Measurements from ENCODE around the gene SBNO2.
A peak's percentile ranks its signal among the peaks of the same experiment; 100 is the strongest.
"Not testable (repeated sequence)": the region's sequence is repeated elsewhere in the genome, so short reads cannot be mapped to it uniquely, and the experiment has no call there.

SBNO2 gene

GRCh38 chr19:1173845-1174809, at the start of gene SBNO2:
TSS of gene SBNO2 (minus strand) at chr19:1174268. CDS start at chr19:1154276, 19,992 bp downstream.
- DNase-seq: peak in 55 of 58 donors; percentile 15 to 90 (median 67)

GRCh38 chr19:1223018-1223855, 49.2 kb upstream of the SBNO2 start:
- no peak for DNase-seq

GRCh38 chr19:1222394-1222793, 48.3 kb upstream of the SBNO2 start:
- DNase-seq: no peak

- no peak for DNase-seq
Observed at GRCh38 chr19:1221904-1222255, 47.8 kb upstream of the SBNO2 start.

- DNase-seq: peak in 49 of 58 donors; percentile 14 to 73 (median 49)
Observed at GRCh38 chr19:1220976-1221903, 47.2 kb upstream of the SBNO2 start.

- DNase-seq: no peak
Observed at GRCh38 chr19:1220477-1220930, 46.4 kb upstream of the SBNO2 start.

- no peak for DNase-seq
Observed at GRCh38 chr19:1219786-1220476, 45.9 kb upstream of the SBNO2 start.

GRCh38 chr19:1218751-1219567, 44.9 kb upstream of the SBNO2 start:
- DNase-seq: no peak

- no peak for DNase-seq
Observed at GRCh38 chr19:1217366-1217765, 43.3 kb upstream of the SBNO2 start.

- no peak for DNase-seq
Observed at GRCh38 chr19:1216756-1217155, 42.7 kb upstream of the SBNO2 start.

- peak in 51 of 58 donors; percentile 19 to 82 (median 63) for DNase-seq
Observed at GRCh38 chr19:1214862-1215731, 41.0 kb upstream of the SBNO2 start.

GRCh38 chr19:1214299-1214861, 40.3 kb upstream of the SBNO2 start:
- DNase-seq: no peak

- DNase-seq: peak in 41 of 58 donors; percentile 18 to 83 (median 43)
Observed at GRCh38 chr19:1213391-1214286, 39.6 kb upstream of the SBNO2 start.

GRCh38 chr19:1211494-1212234, 37.6 kb upstream of the SBNO2 start:
- peak in 11 of 58 donors; percentile 17 to 50 (median 39) for DNase-seq

GRCh38 chr19:1210227-1210538, 36.1 kb upstream of the SBNO2 start:
- peak in 50 of 58 donors; percentile 15 to 84 (median 58) for DNase-seq

- not testable (repeated sequence) for DNase-seq
Observed at GRCh38 chr19:1208830-1209229, 34.8 kb upstream of the SBNO2 start.
